ENCODE results near the gene APOL6.

Gene APOL6

GRCh38 chr22:35628732-35629131, 19.5 kb upstream of the APOL6 start:
- H3K27me3 ChIP-seq (ENCODE audit: control insufficient read depth, low read length), result no peaks in the 10 kb centered on the region
- H3K79me2 ChIP-seq (ENCODE audit: control insufficient read depth, low read length), result no peaks in the 10 kb centered on the region
- no peak overlapping the region for H3K4me3 ChIP-seq (ENCODE audit: low read length)
- TF ChIP-seq EZH2phosphoT487 (IDR thresholded peaks at IDR 0.05; ENCODE audit: borderline replicate concordance, low read length) (no peak), CTCF (IDR thresholded peaks at IDR 0.05; ENCODE audit: low read depth, low read length, poor library complexity, severe bottlenecking) (no peak)
- H3K9me3 ChIP-seq (ENCODE audit: control insufficient read depth, insufficient read depth, low read length), result no peaks in the 10 kb centered on the region
- H3K36me3 ChIP-seq (ENCODE audit: control insufficient read depth, low read length), result no peaks in the 10 kb centered on the region
- peaks cover 13% of the 10 kb centered on the region for H3F3A ChIP-seq (ENCODE audit: control insufficient read depth, insufficient read depth)
- peaks cover 40% of the 10 kb centered on the region for H3K4me1 ChIP-seq (ENCODE audit: control insufficient read depth, low read length)
- no peaks in the 10 kb centered on the region for H4K20me1 ChIP-seq (ENCODE audit: control insufficient read depth, insufficient read depth, low read depth, low read length)
- H3K9me2 ChIP-seq (replicated peaks; ENCODE audit: control insufficient read depth, low read length), result no peaks in the 10 kb centered on the region
- H3K4me2 ChIP-seq (ENCODE audit: low read length), result no peak overlapping the region
- no peak overlapping the region for H3K27ac ChIP-seq (ENCODE audit: low read depth, low read length)

- H3K79me2 ChIP-seq (ENCODE audit: control insufficient read depth, low read length), result no peaks in the 10 kb centered on the region
- no peaks in the 10 kb centered on the region for H3K36me3 ChIP-seq (ENCODE audit: control insufficient read depth, low read length)
- no peaks in the 10 kb centered on the region for H3K9me2 ChIP-seq (replicated peaks; ENCODE audit: control insufficient read depth, low read length)
- TF ChIP-seq EZH2phosphoT487 (IDR thresholded peaks at IDR 0.05; ENCODE audit: borderline replicate concordance, low read length) (no peak), CTCF (IDR thresholded peaks at IDR 0.05; ENCODE audit: low read depth, low read length, poor library complexity, severe bottlenecking) (no peak)
- H3F3A ChIP-seq (ENCODE audit: control insufficient read depth, insufficient read depth), result peaks cover 13% of the 10 kb centered on the region
- peaks cover 49% of the 10 kb centered on the region for H3K4me1 ChIP-seq (ENCODE audit: control insufficient read depth, low read length)
- no peaks in the 10 kb centered on the region for H3K27me3 ChIP-seq (ENCODE audit: control insufficient read depth, low read length)
- H4K20me1 ChIP-seq (ENCODE audit: control insufficient read depth, insufficient read depth, low read depth, low read length), result no peaks in the 10 kb centered on the region
- H3K4me2 ChIP-seq (ENCODE audit: low read length), result no peak overlapping the region
- no peak overlapping the region for H3K4me3 ChIP-seq (ENCODE audit: low read length)
- H3K27ac ChIP-seq (ENCODE audit: low read depth, low read length), result no peak overlapping the region
- no peaks in the 10 kb centered on the region for H3K9me3 ChIP-seq (ENCODE audit: control insufficient read depth, insufficient read depth, low read length)
These were observed 18.6 kb upstream of the APOL6 start for GRCh38 chr22:35629406-35630216.

GRCh38 chr22:35630387-35630793, 17.9 kb upstream of the APOL6 start:
- peaks cover 13% of the 10 kb centered on the region for H3F3A ChIP-seq (ENCODE audit: control insufficient read depth, insufficient read depth)
- H3K4me1 ChIP-seq (ENCODE audit: control insufficient read depth, low read length), result peaks cover 57% of the 10 kb centered on the region
- H3K4me3 ChIP-seq (ENCODE audit: low read length), result no peak overlapping the region
- no peaks in the 10 kb centered on the region for H3K9me2 ChIP-seq (replicated peaks; ENCODE audit: control insufficient read depth, low read length)
- H3K4me2 ChIP-seq (ENCODE audit: low read length), result no peak overlapping the region
- H4K20me1 ChIP-seq (ENCODE audit: control insufficient read depth, insufficient read depth, low read depth, low read length), result no peaks in the 10 kb centered on the region
- H3K9me3 ChIP-seq (ENCODE audit: control insufficient read depth, insufficient read depth, low read length), result no peaks in the 10 kb centered on the region
- H3K36me3 ChIP-seq (ENCODE audit: control insufficient read depth, low read length), result no peaks in the 10 kb centered on the region
- H3K27me3 ChIP-seq (ENCODE audit: control insufficient read depth, low read length), result no peaks in the 10 kb centered on the region
- TF ChIP-seq CTCF (IDR thresholded peaks at IDR 0.05; ENCODE audit: low read depth, low read length, poor library complexity, severe bottlenecking) (no peak), EZH2phosphoT487 (IDR thresholded peaks at IDR 0.05; ENCODE audit: borderline replicate concordance, low read length) (no peak)
- no peaks in the 10 kb centered on the region for H3K79me2 ChIP-seq (ENCODE audit: control insufficient read depth, low read length)
- H3K27ac ChIP-seq (ENCODE audit: low read depth, low read length), result no peak overlapping the region
